A549 (cell line): ENCODE measurements around the gene MMP15. TPM values are rescaled to one million over a fixed set of nuclear protein-coding genes. Genes with fewer than 3 reads are reported as not detected.

Experiments
- ATAC-seq, 2 experiments: fragments of 200-7000 bp in 1 of 2; fragments of >200 bp in 1 of 2; cut with Nextera tagmentation in 1 of 2; cut with Tn5 transposase in 1 of 2; 3 replicates each; pipeline versions ENCODE4 v1.8.0 to v1.9.1; 2018 to 2020; ENCODE audit warnings: mild to moderate bottlenecking in 1 of 2, moderate library complexity in 1 of 2
- CTCF ChIA-PET: fragments of 300-600 bp; sonication (Branson Sonifier 250); formaldehyde crosslinking; extraction: SDS; loops from one replicate; lab custom pipeline; 2021; ENCODE audit warnings: antibody characterized with exemption, inconsistent platforms; lab: Yijun Ruan, JAX
- POLR2A ChIA-PET: fragments of 350-600 bp; formaldehyde crosslinking; extraction: SDS; loops from one replicate; lab custom pipeline; 2021; ENCODE audit warnings: antibody characterized with exemption, inconsistent platforms; lab: Yijun Ruan, JAX
- DNase-seq, 2 experiments: peaks; one replicate each; pipeline versions ENCODE4 v3.0.0 to v3.0.0-alpha.2; 2011 to 2016; ENCODE audit warnings: low read depth in 1 of 2, low spot score in 1 of 2
- FAIRE-seq: peaks from 2 replicates; lab custom pipeline; 2011; peaks lifted over from hg19 to GRCh38; lab: Jason Lieb, UNC
- H3K27ac ChIP-seq, 2 experiments: fragments of >200 bp; sonication (Bioruptor Twin); formaldehyde crosslinking; 3 replicates each; pipeline ENCODE4 v1.5.1; 2016 to 2017
- H3K4me1 ChIP-seq: fragments of >200 bp; sonication (Bioruptor Twin); formaldehyde crosslinking; 3 replicates; pipeline ENCODE4 v1.6.1; 2016
- H3K4me2 ChIP-seq: fragments of >200 bp; sonication (Bioruptor Twin); formaldehyde crosslinking; 3 replicates; pipeline ENCODE4 v1.6.1; 2016
- H3K4me3 ChIP-seq: fragments of >200 bp; sonication (Bioruptor Twin); formaldehyde crosslinking; 3 replicates; pipeline ENCODE4 v1.5.1; 2016
- H3K9me3 ChIP-seq: fragments of >200 bp; sonication (Bioruptor Twin); formaldehyde crosslinking; 3 replicates; pipeline ENCODE4 v1.6.1; 2016
- BHLHE40 ChIP-seq: IDR thresholded peaks from 2 replicates; pipeline ENCODE4 v1.6.1; 2012; ENCODE audit warnings: low read depth, low read length, inconsistent platforms
- CBX8 ChIP-seq: fragments of 200-600 bp; sonication (generic); IDR thresholded peaks from 2 replicates; pipeline ENCODE4 v1.6.1; 2016
- EHMT2 ChIP-seq: fragments of 200-600 bp; sonication (generic); IDR thresholded peaks from 2 replicates; pipeline ENCODE4 v1.6.1; 2016; ENCODE audit warnings: antibody characterized with exemption, low read depth, mild to moderate bottlenecking, moderate library complexity
- FOSB ChIP-seq: fragments of 250-450 bp; sonication (Bioruptor Pico); IDR thresholded peaks from 2 replicates; pipeline ENCODE4 v1.5.0; 2020; ENCODE audit warnings: mild to moderate bottlenecking, moderate library complexity
- FOSL2 ChIP-seq, 2 experiments: fragments of 450-650 bp in 1 of 2; fragments of >200 bp in 1 of 2; sonication (Bioruptor Twin) in 1 of 2; formaldehyde crosslinking; IDR thresholded peaks; 2 replicates each; pipeline versions ENCODE4 v1.5.0 to v1.6.1; 2016 to 2020; ENCODE audit warnings: mild to moderate bottlenecking in 1 of 2, moderate library complexity in 1 of 2
- FOXS1 ChIP-seq: fragments of 250-450 bp; sonication (Bioruptor Pico); IDR thresholded peaks from 2 replicates; pipeline ENCODE4 v1.5.0; 2020; ENCODE audit warnings: mild to moderate bottlenecking, moderate library complexity
- GATA3 ChIP-seq: IDR thresholded peaks from 2 replicates; pipeline ENCODE4 v1.6.1; 2012; ENCODE audit warnings: borderline replicate concordance
- HDAC2 ChIP-seq: fragments of 200-600 bp; sonication (generic); IDR thresholded peaks from 2 replicates; pipeline ENCODE4 v1.6.1; 2016
- HEYL ChIP-seq: fragments of 250-450 bp; sonication (Bioruptor Pico); IDR thresholded peaks from 2 replicates; pipeline ENCODE4 v1.8.0; 2021; ENCODE audit warnings: mild to moderate bottlenecking, moderate library complexity
- HOXB5 ChIP-seq: fragments of 250-450 bp; sonication (Bioruptor Pico); IDR thresholded peaks from 2 replicates; pipeline ENCODE4 v1.5.0; 2020; ENCODE audit warnings: mild to moderate bottlenecking, moderate library complexity
- JUN ChIP-seq, 2 experiments: fragments of >200 bp; sonication (Bioruptor Twin); formaldehyde crosslinking; IDR thresholded peaks; 2 replicates in 1 of 2; 3 replicates in 1 of 2; pipeline ENCODE4 v1.6.1; 2016 to 2017
- JUNB ChIP-seq: fragments of >200 bp; sonication (Bioruptor Twin); formaldehyde crosslinking; IDR thresholded peaks from 2 replicates; pipeline ENCODE4 v1.6.1; 2016
- MYC ChIP-seq: IDR thresholded peaks from 2 replicates; pipeline ENCODE4 v1.6.1; 2012; ENCODE audit warnings: mild to moderate bottlenecking, inconsistent platforms, low read length, improper control_type of control experiment, borderline replicate concordance
- NPAS2 ChIP-seq: fragments of 250-450 bp; sonication (Bioruptor Pico); IDR thresholded peaks from 2 replicates; pipeline ENCODE4 v1.8.0; 2022; ENCODE audit warnings: mild to moderate bottlenecking, moderate library complexity, borderline replicate concordance
- POLR2A ChIP-seq: IDR thresholded peaks from 2 replicates; pipeline ENCODE4 v1.6.1; 2012; ENCODE audit warnings: mild to moderate bottlenecking, low read length
- RNF2 ChIP-seq: fragments of 200-600 bp; sonication (generic); IDR thresholded peaks from 2 replicates; pipeline ENCODE4 v1.6.1; 2016; ENCODE audit warnings: low read depth, mild to moderate bottlenecking, antibody characterized with exemption, moderate library complexity, borderline replicate concordance
- ZC3H11A ChIP-seq: fragments of 450-650 bp; IDR thresholded peaks from 2 replicates; pipeline ENCODE4 v1.6.1; 2014; ENCODE audit warnings: antibody characterized with exemption, mild to moderate bottlenecking
- ZFP36 ChIP-seq: fragments of 450-650 bp; IDR thresholded peaks from 2 replicates; pipeline ENCODE4 v1.6.1; 2014; ENCODE audit warnings: borderline replicate concordance; ENCODE audit not compliant: partially characterized antibody
- ZNF302 ChIP-seq: fragments of 250-450 bp; sonication (Bioruptor Pico); IDR thresholded peaks from 2 replicates; pipeline ENCODE4 v1.9.0; 2021; ENCODE audit warnings: inconsistent platforms, mild to moderate bottlenecking, moderate library complexity
- ZSCAN20 ChIP-seq: fragments of 250-450 bp; sonication (Bioruptor Pico); IDR thresholded peaks from 2 replicates; pipeline ENCODE4 v1.8.0; 2022; ENCODE audit warnings: mild to moderate bottlenecking, moderate library complexity
- WGBS: methylation state at CpG from one replicate; pipeline ENCODE4 v1.1.6; 2017; ENCODE audit errors: missing lambda C conversion rate; 5-methylcytosine and 5-hydroxymethylcytosine counted together
- polyA minus RNA-seq: library from RNA; depleted of rRNA, polyadenylated mRNA; stranded (reverse); fragments of >200 nt; gene quantifications from 2 replicates; pipeline ENCODE4 v1.2.3, GENCODE V29; 2011; rRNA and poly(A)+ RNA removed
- polyA plus RNA-seq, 4 experiments: library from polyadenylated mRNA; depleted of rRNA in 3 of 4; stranded (reverse); fragments of >200 nt; fragmentation: RNase III in 1 of 4; extraction: RNeasy Plus Mini Kit Qiagen cat#74134 plus additional on column Dnase treatment in 1 of 4; gene quantifications; 2 replicates in 3 of 4; 3 replicates in 1 of 4; pipeline ENCODE4 v1.2.3, GENCODE V29; 2011 to 2017
- TF ChIP-seq, protein P1 (sequence below): IDR thresholded peaks from 2 replicates; pipeline ENCODE4 v1.6.1; 2012
- TF ChIP-seq, protein P2 (sequence below): IDR thresholded peaks from 2 replicates; pipeline ENCODE4 v1.6.1; 2012
- TF ChIP-seq, protein P3 (sequence below): fragments of >200 bp; sonication (Bioruptor Twin); formaldehyde crosslinking; IDR thresholded peaks from 3 replicates; pipeline ENCODE4 v1.6.1; 2016

The MMP15 gene
- 4.3 and 5.2 TPM in 2 replicates for polyA plus RNA-seq (2011; rRNA removed)
- 9.0 and 14.5 TPM in 2 replicates for polyA plus RNA-seq (2012; cell fraction: cytosol; rRNA removed)
- polyA plus RNA-seq (2012; cell fraction: nucleus; rRNA removed), result 25.4 and 32.6 TPM in 2 replicates
- polyA plus RNA-seq (2017; fragmentation: RNase III; extraction: RNeasy Plus Mini Kit Qiagen cat#74134 plus additional on column Dnase treatment), result 9.8 to 11.2 TPM (median 10.3 TPM) in 3 replicates
- polyA minus RNA-seq, result 6.6 TPM in 2 replicates

DNA sequence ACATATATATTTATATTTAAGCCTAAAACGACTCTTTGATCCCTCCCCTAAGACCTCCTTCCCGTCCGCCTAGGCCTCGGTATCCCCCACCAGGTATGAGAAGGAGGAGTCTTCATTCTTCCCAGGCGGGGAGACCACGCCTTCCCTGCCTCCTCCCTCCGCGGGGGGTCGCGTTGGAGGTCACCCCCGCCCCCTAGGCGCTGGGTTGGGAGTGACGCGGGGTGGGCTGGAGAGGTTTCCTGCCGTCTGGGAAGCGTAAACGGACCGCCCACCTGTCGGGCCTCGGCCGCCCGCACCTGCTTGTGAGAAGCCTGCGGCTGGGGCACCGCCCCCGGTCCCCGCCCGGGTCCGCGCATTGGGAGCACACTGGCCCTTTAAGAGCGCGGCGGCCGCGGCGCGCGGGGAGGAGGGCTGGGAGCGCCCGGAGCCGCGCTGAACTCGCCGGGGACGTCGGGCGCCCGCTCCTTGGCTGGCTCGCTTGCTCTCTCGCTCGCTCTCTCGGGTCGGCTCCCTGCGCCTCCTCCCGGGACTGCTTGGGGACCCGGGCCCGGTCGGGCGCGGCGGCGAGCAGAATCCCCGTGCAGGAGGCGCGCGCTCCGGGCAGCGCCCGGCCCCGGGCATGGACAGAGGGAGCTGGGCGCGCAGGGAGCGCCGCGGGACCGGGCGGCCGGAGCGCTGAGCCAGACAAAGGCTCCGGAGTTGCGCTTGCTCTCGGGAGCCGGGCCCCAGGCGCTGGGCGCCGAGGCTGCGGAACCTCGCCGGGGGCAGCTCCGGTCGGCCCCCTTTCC lies at the start of gene MMP15:
TSS of gene MMP15 (plus strand) at position 404 of the 788 bp plus-strand sequence. CDS start 597 bp downstream, outside the sequence.
- Histone ChIP-seq H3K27ac (peak within 1 kb of the TSS; percentile 79 to 84), H3K9me3 (no peaks in the 10 kb centered on the region), H3K4me2 (peak within 1 kb of the TSS; percentile 99), H3K4me1 (peaks cover 20% of the 10 kb centered on the region; the same call in 1 of the 3 replicates), H3K4me3 (peak within 1 kb of the TSS; percentile 80)
- DNase-seq (peak; percentile 75 to 81), FAIRE-seq (no peak), ATAC-seq (peak; percentile 66 to 76)
- WGBS, result 2% methylated on average over 53 of the region's 90 CpGs
- TF ChIP-seq MYC, result no peak
- TF ChIP-seq CBX8, result no peak
- no peak for TF ChIP-seq NPAS2 (CRISPR knock-in tag)
- no peak for TF ChIP-seq ZFP36
- no peak for TF ChIP-seq HOXB5 (CRISPR knock-in tag)
- TF ChIP-seq FOXS1, result no peak
- TF ChIP-seq FOSL2 (IDR thresholded peaks at IDR 0.05), result no peak
- no peak for TF ChIP-seq FOSL2 (CRISPR knock-in tag; IDR thresholded peaks at IDR 0.05)
- peak in 1 of 2 experiments; percentile 39; a peak in 2 of 5 replicates for TF ChIP-seq JUN (IDR thresholded peaks at IDR 0.05)
- TF ChIP-seq POLR2A, result peak; percentile 72
- no peak for TF ChIP-seq ZC3H11A
- TF ChIP-seq, protein P1, sequence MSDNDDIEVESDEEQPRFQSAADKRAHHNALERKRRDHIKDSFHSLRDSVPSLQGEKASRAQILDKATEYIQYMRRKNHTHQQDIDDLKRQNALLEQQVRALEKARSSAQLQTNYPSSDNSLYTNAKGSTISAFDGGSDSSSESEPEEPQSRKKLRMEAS, result peak; percentile 38
- 0 out of 2 replicates have a peak, but pooled peaks have one; percentile 10 for TF ChIP-seq HDAC2
- TF ChIP-seq, protein P2, sequence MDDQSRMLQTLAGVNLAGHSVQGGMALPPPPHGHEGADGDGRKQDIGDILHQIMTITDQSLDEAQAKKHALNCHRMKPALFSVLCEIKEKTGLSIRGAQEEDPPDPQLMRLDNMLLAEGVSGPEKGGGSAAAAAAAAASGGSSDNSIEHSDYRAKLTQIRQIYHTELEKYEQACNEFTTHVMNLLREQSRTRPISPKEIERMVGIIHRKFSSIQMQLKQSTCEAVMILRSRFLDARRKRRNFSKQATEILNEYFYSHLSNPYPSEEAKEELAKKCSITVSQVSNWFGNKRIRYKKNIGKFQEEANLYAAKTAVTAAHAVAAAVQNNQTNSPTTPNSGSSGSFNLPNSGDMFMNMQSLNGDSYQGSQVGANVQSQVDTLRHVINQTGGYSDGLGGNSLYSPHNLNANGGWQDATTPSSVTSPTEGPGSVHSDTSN, result no peak
- no peak for TF ChIP-seq GATA3
- no peak for TF ChIP-seq EHMT2
- TF ChIP-seq HEYL, result no peak
- TF ChIP-seq JUNB, result no peak
- TF ChIP-seq FOSB, result no peak
- CTCF ChIA-PET, result interaction anchor here (0.6 to 3.9 kb wide), 9 partner anchors 11 to 732 kb away, joined by 3 to 31 read pairs (median 4); no protein-coding TSS in a partner anchor
- POLR2A ChIA-PET, result interaction anchor here (2.8 kb wide), 1 partner anchor 104 kb away, joined by 13 read pairs; the partner anchor contains the start of gene CFAP20

DNA sequence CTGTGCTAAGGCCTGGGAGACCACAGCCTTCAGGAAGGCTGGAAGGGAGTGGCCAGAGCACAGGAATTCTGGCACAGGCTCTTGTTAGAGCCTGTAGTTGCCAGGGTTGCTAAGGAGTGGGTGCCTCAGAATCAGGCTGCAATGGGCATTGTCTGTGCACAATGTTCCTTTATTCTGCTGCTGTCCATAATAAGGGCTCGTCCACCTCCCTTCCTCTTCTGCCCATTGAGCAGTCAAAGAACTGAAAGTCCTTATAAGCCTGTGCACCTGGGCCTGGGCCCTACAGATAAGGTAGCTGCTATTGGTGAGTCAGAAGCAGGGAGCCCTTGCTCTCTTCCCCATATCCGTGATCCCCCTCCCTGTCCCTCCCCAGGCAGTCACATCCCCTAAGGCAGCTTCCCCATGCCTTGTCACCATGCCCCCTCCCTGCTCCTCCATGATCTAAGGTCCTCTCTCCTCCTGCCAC lies 49.2 kb upstream of the MMP15 start:
- no peak overlapping the region for H3K4me2 ChIP-seq
- H3K4me3 ChIP-seq, result no peak overlapping the region
- ATAC-seq (peak; percentile 28 to 57; a peak in 3 of 6 replicates), DNase-seq (no peak), FAIRE-seq (no peak)
- H3K9me3 ChIP-seq, result no peaks in the 10 kb centered on the region
- TF ChIP-seq ZSCAN20 (no peak), RNF2 (no peak), FOSL2 (IDR thresholded peaks at IDR 0.05) (no peak), FOSL2 (CRISPR knock-in tag; IDR thresholded peaks at IDR 0.05) (no peak), ZNF302 (no peak), BHLHE40 (no peak)
- TF ChIP-seq, protein P3, sequence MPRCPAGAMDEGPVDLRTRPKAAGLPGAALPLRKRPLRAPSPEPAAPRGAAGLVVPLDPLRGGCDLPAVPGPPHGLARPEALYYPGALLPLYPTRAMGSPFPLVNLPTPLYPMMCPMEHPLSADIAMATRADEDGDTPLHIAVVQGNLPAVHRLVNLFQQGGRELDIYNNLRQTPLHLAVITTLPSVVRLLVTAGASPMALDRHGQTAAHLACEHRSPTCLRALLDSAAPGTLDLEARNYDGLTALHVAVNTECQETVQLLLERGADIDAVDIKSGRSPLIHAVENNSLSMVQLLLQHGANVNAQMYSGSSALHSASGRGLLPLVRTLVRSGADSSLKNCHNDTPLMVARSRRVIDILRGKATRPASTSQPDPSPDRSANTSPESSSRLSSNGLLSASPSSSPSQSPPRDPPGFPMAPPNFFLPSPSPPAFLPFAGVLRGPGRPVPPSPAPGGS, result no peak
- peak overlapping the region in 1 of 2 experiments; percentile 23; a peak in 3 of 6 replicates for H3K27ac ChIP-seq
- CTCF ChIA-PET, result interaction anchor here (1.0 to 5.8 kb wide), 4 partner anchors 8 to 77 kb away, joined by 3 to 31 read pairs (median 4); no protein-coding TSS in a partner anchor
- POLR2A ChIA-PET, result no interaction called here
- H3K4me1 ChIP-seq, result 0 out of 3 replicates have a peak, but pooled peaks cover 3% of the 10 kb centered on the region
- 74% methylated on average over 2 of the region's 2 CpGs for WGBS
